Right lobe of liver (tissue), 6 donors: ENCODE results near the gene CD151. TPM values are rescaled to one million over a fixed set of nuclear protein-coding genes. Genes with fewer than 3 reads are reported as not detected.
A peak's percentile ranks its signal among the peaks of the same experiment; 100 is the strongest.

Experiments used
- ATAC-seq, 4 donors: fragments of 200-7000 bp; cut with Tn5 transposase; one replicate each; pipeline ENCODE4 v1.9.1; 2020; ENCODE audit warnings: mild to moderate bottlenecking in 4 of 4, moderate library complexity in 4 of 4
- DNase-seq, 3 donors: peaks; one replicate each; pipeline ENCODE4 v3.0.0-alpha.2; 2020
- H3K27ac ChIP-seq, 3 donors: fragments of 200-600 bp; one replicate each; pipeline ENCODE4 v1.8.0; 2022
- H3K27me3 ChIP-seq, 2 donors: fragments of 200-600 bp; one replicate each; pipeline ENCODE4 v1.8.0; 2022
- H3K36me3 ChIP-seq, 4 donors: fragments of 200-600 bp; sonication (generic) in 1 of 4; one replicate each; pipeline versions ENCODE4 v1.5.1 to v1.8.0; 2017 to 2022; ENCODE audit warnings: control low read depth in 1 of 4
- H3K4me1 ChIP-seq, 4 donors: fragments of 200-600 bp; sonication (generic) in 1 of 4; one replicate each; pipeline versions ENCODE4 v1.5.1 to v1.8.0; 2017 to 2022; ENCODE audit warnings: control low read depth in 1 of 4
- H3K4me3 ChIP-seq, 3 donors: fragments of 200-600 bp; one replicate each; pipeline ENCODE4 v1.8.0; 2022
- H3K9me3 ChIP-seq, 4 donors: fragments of 200-600 bp; sonication (generic) in 1 of 4; one replicate each; pipeline versions ENCODE4 v1.5.1 to v1.8.0; 2017 to 2022; ENCODE audit warnings: control low read depth in 1 of 4
- POLR2A ChIP-seq: fragments of 450-650 bp; IDR thresholded peaks from one replicate; pipeline ENCODE4 v1.6.1; 2017; ENCODE audit warnings: antibody characterized with exemption, mild to moderate bottlenecking
- WGBS: methylation state at CpG from one replicate; pipeline ENCODE4 v1.1.6; 2018; ENCODE audit warnings: low coverage, low lambda C conversion rate; ENCODE audit not compliant: insufficient coverage; ENCODE audit errors: missing lambda C conversion rate; 5-methylcytosine and 5-hydroxymethylcytosine counted together
- intact Hi-C, 2 donors: fragments of 100-400 bp; cut with DNase I; formaldehyde crosslinking; loops; one replicate each; pipeline versions ENCODE4 v1.11.2 to v1.14.1; 2022
- total RNA-seq, 6 experiments: library from RNA; depleted of rRNA in 2 of 6; stranded (reverse); fragments of >200 nt in 2 of 6; fragmentation: NEBNext Ultra II Directional in 3 of 6; extraction: Animal tissue kit (Norgen Biotek cat#: 25700) in 3 of 6; gene quantifications; one replicate each; pipeline versions ENCODE4 v1.1.0 to v1.2.4, GENCODE V29; 2016 to 2023
- TF ChIP-seq, protein P1 (sequence below), 4 donors: fragments of 200-600 bp in 3 of 4; fragments of 450-650 bp in 1 of 4; IDR thresholded peaks; one replicate each; pipeline versions ENCODE4 v1.5.1 to v1.8.0; 2016 to 2022; ENCODE audit warnings: antibody characterized with exemption in 4 of 4, mild to moderate bottlenecking in 2 of 4
- donor health status: DM: no; HTN: yes; CAD: no.
- donor health status: DM: no; HTN: no; CAD: no.
- donor health status: DM: no; HTN: no; CAD: no.
- donor health status: DM: no; HTN: yes; CAD: no.
- donor health status: DM: no; HTN: yes; CAD: no.

CD151 gene
- total RNA-seq, 6 experiments from 2014 or later: 70.8 to 156 (median 135) TPM

DNA sequence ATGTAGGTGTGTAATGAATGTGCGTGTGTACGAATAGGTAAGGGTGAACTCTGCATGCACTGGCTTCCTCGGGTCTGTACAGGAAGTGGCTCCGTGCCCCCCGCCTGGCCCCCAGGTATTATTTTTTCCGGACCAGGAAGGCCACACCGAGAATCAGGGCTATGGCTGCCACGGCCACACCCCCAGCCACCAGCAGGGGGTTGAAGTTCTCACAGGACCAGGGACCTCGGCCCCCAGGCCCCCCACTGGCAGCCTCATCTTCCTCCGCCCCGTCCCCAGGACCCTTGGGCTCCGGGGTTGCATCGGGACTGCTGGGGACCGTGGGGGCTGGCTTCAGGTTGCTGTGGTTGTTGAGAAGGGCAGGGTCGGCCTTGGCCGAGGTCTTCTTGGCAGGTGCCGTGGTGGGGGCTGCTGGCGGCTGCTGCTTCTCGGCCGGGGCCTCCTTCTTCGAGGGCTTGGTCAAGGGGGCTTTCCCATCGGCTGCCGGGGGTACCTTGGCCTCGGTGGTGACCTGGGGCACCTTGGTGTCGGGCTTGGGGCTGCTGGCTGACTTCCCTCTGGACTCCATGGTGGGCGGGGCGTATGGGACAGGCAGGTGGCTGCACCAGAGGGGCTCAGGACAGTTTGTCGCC is 44.6 kb upstream of the CD151 start:
- Histone ChIP-seq H3K4me3 (no peak overlapping the region), H3K27ac (no peak overlapping the region), H3K4me1 (peaks cover 0 to 4% (median 0%) of the 10 kb centered on the region in 4 donors), H3K27me3 (no peaks in the 10 kb centered on the region), H3K9me3 (no peaks in the 10 kb centered on the region), H3K36me3 (peaks cover 0 to 13% (median 0%) of the 10 kb centered on the region in 4 donors)
- ATAC-seq (no peak), DNase-seq (no peak)
- intact Hi-C loops: no loop called here
- WGBS: 42% methylated on average over 8 of the region's 28 CpGs
- no peak for TF ChIP-seq POLR2A
- TF ChIP-seq, protein P1, sequence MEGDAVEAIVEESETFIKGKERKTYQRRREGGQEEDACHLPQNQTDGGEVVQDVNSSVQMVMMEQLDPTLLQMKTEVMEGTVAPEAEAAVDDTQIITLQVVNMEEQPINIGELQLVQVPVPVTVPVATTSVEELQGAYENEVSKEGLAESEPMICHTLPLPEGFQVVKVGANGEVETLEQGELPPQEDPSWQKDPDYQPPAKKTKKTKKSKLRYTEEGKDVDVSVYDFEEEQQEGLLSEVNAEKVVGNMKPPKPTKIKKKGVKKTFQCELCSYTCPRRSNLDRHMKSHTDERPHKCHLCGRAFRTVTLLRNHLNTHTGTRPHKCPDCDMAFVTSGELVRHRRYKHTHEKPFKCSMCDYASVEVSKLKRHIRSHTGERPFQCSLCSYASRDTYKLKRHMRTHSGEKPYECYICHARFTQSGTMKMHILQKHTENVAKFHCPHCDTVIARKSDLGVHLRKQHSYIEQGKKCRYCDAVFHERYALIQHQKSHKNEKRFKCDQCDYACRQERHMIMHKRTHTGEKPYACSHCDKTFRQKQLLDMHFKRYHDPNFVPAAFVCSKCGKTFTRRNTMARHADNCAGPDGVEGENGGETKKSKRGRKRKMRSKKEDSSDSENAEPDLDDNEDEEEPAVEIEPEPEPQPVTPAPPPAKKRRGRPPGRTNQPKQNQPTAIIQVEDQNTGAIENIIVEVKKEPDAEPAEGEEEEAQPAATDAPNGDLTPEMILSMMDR (IDR thresholded peaks at IDR 0.05): no peak

DNA sequence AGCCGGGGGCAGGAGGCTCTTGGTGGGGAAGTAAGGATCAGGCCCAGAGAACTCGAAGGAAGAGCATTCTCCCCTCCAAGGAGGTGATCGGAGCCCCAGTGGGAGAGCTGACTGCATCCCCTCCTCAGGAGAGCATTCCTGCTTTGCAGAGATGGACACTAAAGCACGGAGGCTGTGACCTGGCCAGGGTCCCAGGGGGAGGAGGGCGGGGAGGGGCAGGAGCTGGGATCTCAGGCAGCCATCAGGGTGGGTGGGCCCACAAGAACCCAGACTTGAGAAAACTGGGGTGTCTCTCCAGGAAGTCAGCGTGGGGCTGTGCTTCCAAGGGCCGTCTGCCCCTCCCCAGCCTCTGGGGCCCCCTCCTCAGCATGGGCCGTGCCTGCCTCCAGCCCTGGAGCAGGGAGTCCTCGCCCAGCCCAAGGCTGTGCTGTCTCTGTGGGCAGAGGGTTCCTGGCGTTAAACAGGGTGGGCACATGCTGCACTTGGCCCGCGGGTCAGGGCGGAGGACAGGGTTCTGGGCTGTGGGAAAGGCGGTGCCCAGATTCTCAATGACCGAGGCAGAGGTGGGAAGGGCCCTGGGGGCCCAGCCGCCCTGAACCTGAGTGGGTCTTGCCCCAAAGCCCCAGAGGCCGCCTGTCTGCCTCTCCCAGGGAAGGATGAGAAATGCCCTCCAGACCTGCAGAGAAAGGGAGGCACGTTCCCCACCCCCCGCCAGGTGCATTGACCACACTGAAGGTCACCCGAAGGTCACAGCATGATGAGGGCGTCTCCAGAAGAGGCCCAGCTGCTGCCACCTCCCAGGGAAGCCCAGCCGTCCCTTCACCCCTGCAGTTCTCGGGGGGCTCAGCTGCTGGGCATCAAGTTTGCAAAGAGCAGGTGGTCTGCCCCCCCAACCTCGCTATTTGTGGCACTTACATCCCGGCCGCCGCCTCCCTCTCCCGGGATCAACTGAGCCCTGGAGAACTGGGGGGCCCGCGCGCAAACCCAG is 43.5 kb upstream of the CD151 start:
- DNase-seq (peak in 1 of 3 donors; percentile 16), ATAC-seq (peak in 3 of 4 donors; percentile 3 to 13 (median 4))
- H3K27me3 ChIP-seq: no peaks in the 10 kb centered on the region
- no peaks in the 10 kb centered on the region for H3K9me3 ChIP-seq
- intact Hi-C loops: no loop called here
- no peak overlapping the region for H3K27ac ChIP-seq
- peaks cover 0 to 4% (median 0%) of the 10 kb centered on the region in 4 donors for H3K4me1 ChIP-seq
- no peak overlapping the region for H3K4me3 ChIP-seq
- H3K36me3 ChIP-seq: peaks cover 0 to 7% (median 0%) of the 10 kb centered on the region in 4 donors
- TF ChIP-seq, protein P1 (IDR thresholded peaks at IDR 0.05): no peak
- TF ChIP-seq POLR2A: no peak
- 16% methylated on average over 9 of the region's 31 CpGs for WGBS

DNA sequence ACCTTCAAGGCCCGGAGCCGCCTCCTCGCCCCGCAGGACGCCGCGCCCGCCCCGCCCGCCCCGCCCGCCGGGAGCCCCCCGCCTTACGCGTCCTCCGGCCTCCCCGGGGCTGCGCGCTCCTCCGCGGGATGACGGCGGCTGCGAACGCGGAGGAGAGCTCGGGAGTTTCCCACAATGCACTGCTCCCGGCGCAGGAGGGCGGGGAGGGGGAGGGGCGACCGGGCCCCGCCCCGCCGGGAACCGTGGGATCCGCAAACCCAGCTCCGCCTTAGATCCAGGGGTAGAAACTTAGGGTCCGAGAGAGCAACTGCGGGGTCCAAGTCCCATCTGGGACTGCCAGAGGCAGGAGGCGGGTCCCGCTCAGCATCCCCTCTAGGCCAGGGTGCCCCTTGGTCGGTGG is 42.8 kb upstream of the CD151 start, which contains the start of gene CEND1:
Gene CEND1, minus strand, starts transcription at position 148 of the 400 bp plus-strand sequence. CDS start 1,514 bp downstream, outside the sequence.
- WGBS: 10% methylated on average over 2 of the region's 44 CpGs
- no peak for TF ChIP-seq POLR2A
- TF ChIP-seq, protein P1 (IDR thresholded peaks at IDR 0.05): no peak
- H3K36me3 ChIP-seq: peaks cover 0 to 5% (median 0%) of the 10 kb centered on the region in 4 donors
- DNase-seq (no peak), ATAC-seq (peak; percentile 7 to 38 (median 26))
- no peaks in the 10 kb centered on the region for H3K9me3 ChIP-seq
- intact Hi-C loops: no loop called here
- H3K4me3 ChIP-seq: no peak within 1 kb of the TSS
- H3K27me3 ChIP-seq: no peaks in the 10 kb centered on the region
- H3K27ac ChIP-seq: no peak within 1 kb of the TSS
- peaks cover 0 to 11% (median 0%) of the 10 kb centered on the region in 4 donors for H3K4me1 ChIP-seq

DNA sequence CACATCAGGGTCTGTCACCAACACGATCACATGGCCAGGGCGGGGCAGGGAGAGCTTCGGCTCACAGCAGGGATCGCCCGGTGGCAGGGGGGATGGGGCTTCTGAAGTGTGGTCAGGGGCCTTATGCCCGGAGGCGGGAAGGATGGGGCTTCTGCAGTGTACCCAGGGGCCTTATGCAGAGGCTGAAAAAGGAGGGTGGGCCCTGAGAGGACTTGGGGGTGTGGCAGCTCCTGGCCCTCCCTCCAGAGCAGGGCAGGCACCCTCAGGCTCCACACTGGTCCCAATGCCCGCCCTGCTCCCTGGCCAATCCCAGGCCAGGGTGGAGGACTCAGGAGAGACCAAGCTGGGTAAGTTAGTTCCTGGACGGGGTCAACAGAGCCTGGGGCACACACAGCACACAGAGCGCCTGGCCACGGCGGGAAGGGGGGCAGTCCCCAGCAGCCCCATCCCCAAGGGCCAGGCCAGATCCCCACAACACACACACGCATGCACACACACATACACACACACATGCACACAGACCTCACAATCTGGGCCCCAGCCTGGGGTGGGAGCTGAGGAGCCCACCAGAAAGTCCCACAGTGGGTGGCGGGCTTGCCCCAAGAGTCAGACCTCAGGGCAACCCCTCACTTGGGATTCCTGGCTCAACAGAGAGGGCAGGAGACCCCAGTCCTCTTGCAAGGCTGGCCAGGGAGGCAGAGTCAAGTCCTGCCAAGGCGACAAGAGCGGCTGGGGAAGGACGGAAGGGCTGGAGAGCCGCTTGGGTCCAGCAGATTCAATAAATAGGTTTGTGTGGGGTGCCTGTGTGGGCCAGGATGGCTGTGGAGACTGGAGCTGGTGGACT is 41.8 kb upstream of the CD151 start:
- DNase-seq (no peak), ATAC-seq (peak; percentile 4 to 29 (median 17))
- 52% methylated on average over 6 of the region's 18 CpGs for WGBS
- Histone ChIP-seq H3K27ac (no peak overlapping the region), H3K4me1 (peaks cover 0 to 12% (median 0%) of the 10 kb centered on the region in 4 donors), H3K4me3 (no peak overlapping the region), H3K36me3 (peaks cover 0 to 5% (median 0%) of the 10 kb centered on the region in 4 donors), H3K27me3 (no peaks in the 10 kb centered on the region), H3K9me3 (no peaks in the 10 kb centered on the region)
- intact Hi-C loops: no loop called here
- TF ChIP-seq POLR2A: no peak
- TF ChIP-seq, protein P1 (IDR thresholded peaks at IDR 0.05): no peak
